Thyroid gland (tissue), 4 donors: ENCODE data around the gene SUGP2.

ENCODE experiments used
- POLR2A ChIP-seq, 2 donors: fragments of 450-650 bp; IDR thresholded peaks; one replicate each; pipeline ENCODE4 v1.6.1; 2017; ENCODE audit warnings: antibody characterized with exemption in 2 of 2, mild to moderate bottlenecking in 2 of 2, moderate library complexity in 1 of 2
- TF ChIP-seq, protein P1 (sequence below), 6 experiments: fragments of 200-600 bp in 3 of 6; fragments of 450-650 bp in 3 of 6; sonication (generic) in 3 of 6; IDR thresholded peaks; one replicate each; pipeline ENCODE4 v1.5.1; 2016 to 2019; ENCODE audit warnings: antibody characterized with exemption in 6 of 6, mild to moderate bottlenecking in 2 of 6, inconsistent platforms in 1 of 6, moderate library complexity in 1 of 6

DNA sequence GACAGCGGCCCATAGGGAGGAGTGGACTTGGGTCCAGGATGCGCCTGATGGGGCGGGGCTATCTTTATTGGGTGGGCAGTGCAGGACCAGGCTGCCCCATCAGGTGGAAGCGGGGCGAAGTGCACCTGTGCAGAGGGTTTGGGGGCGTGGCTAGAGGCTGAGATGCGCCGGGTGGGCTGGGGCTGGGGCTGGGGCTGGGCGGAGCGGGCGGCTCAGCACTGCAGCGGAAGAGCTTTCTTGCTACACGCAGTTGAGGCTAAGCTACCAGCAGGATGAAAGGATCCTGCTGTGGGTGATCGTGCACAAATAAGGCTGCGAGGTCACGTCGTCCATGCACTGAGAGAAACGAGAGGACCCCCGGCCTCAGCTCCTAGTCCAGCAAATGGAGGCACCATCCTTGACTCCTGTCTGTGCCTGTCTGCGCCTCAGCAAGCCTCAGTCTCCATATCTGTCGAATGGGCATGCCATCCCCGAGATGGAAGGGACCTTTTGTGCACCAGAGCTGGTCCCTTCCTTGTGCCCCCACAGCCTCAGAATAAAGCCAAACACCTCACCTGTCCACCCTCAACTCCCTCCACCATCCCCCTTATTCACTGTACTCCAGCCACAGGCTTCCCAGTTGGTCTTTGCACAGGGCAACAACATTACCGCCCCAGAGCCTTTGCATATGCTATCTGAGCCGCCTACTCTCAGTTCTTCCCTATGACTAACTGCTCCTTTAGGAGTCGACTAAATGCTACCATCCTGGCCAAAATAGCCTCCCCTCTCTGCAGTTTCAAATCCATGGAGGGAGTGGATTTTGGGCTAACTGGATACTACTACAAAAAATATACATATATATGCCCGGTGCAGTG lies 71.3 kb downstream of the SUGP2 start:
- TF ChIP-seq, protein P1, sequence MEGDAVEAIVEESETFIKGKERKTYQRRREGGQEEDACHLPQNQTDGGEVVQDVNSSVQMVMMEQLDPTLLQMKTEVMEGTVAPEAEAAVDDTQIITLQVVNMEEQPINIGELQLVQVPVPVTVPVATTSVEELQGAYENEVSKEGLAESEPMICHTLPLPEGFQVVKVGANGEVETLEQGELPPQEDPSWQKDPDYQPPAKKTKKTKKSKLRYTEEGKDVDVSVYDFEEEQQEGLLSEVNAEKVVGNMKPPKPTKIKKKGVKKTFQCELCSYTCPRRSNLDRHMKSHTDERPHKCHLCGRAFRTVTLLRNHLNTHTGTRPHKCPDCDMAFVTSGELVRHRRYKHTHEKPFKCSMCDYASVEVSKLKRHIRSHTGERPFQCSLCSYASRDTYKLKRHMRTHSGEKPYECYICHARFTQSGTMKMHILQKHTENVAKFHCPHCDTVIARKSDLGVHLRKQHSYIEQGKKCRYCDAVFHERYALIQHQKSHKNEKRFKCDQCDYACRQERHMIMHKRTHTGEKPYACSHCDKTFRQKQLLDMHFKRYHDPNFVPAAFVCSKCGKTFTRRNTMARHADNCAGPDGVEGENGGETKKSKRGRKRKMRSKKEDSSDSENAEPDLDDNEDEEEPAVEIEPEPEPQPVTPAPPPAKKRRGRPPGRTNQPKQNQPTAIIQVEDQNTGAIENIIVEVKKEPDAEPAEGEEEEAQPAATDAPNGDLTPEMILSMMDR (IDR thresholded peaks at IDR 0.05) = no peak
- TF ChIP-seq POLR2A (IDR thresholded peaks at IDR 0.05) = no peak
